Measurements from ENCODE around the gene BBS9.

DNA sequence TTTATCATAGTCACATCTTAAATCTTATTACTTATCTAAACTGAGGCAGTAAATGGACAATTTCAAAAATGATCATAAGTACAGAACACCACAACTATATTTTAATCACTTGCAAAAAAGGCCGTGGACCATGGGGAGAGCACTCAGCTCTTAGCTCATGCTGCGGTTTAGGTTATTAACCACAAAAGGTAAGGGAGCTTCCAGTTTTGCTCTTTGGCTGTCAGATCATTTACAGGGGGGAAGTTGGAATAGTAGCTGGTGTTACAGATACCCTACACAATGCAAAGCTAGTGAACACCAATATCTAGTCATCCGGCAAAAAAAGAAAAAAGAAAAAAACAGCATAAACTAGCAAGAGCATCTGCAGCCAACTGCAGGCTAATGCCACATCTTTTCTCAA lies 147.0 kb downstream of the BBS9 start:
- TF ChIP-seq, protein P1, sequence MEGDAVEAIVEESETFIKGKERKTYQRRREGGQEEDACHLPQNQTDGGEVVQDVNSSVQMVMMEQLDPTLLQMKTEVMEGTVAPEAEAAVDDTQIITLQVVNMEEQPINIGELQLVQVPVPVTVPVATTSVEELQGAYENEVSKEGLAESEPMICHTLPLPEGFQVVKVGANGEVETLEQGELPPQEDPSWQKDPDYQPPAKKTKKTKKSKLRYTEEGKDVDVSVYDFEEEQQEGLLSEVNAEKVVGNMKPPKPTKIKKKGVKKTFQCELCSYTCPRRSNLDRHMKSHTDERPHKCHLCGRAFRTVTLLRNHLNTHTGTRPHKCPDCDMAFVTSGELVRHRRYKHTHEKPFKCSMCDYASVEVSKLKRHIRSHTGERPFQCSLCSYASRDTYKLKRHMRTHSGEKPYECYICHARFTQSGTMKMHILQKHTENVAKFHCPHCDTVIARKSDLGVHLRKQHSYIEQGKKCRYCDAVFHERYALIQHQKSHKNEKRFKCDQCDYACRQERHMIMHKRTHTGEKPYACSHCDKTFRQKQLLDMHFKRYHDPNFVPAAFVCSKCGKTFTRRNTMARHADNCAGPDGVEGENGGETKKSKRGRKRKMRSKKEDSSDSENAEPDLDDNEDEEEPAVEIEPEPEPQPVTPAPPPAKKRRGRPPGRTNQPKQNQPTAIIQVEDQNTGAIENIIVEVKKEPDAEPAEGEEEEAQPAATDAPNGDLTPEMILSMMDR (IDR thresholded peaks at IDR 0.05): no peak
- no peak for TF ChIP-seq POLR2A (IDR thresholded peaks at IDR 0.05)

Data from right lobe of liver (tissue), 4 donors.